Muscle of leg (tissue), 11 donors: ENCODE results near the gene ZBTB9. TPM values are rescaled to one million over a fixed set of nuclear protein-coding genes. Genes with fewer than 3 reads are reported as not detected.
A peak's percentile ranks its signal among the peaks of the same experiment; 100 is the strongest.

ENCODE experiments used
- DNase-seq: peaks from one replicate; pipeline ENCODE4 v3.0.0; 2013
- H3K27ac ChIP-seq: one replicate; pipeline ENCODE4 v1.5.1; 2013; ENCODE audit warnings: mild to moderate bottlenecking, low read length, control low read depth
- H3K27me3 ChIP-seq: one replicate; pipeline ENCODE4 v1.6.1; 2013; ENCODE audit warnings: low read length; ENCODE audit not compliant: control insufficient read depth, insufficient read depth
- H3K36me3 ChIP-seq: one replicate; pipeline ENCODE4 v1.6.1; 2013; ENCODE audit warnings: low read length; ENCODE audit not compliant: control insufficient read depth, insufficient read depth
- H3K4me1 ChIP-seq: one replicate; pipeline ENCODE4 v1.6.1; 2013; ENCODE audit warnings: low read length; ENCODE audit not compliant: control insufficient read depth, insufficient read depth
- H3K4me3 ChIP-seq: one replicate; pipeline ENCODE4 v1.5.1; 2013; ENCODE audit warnings: low read length, control low read depth
- H3K9me3 ChIP-seq: replicated peaks from 2 replicates; pipeline ENCODE4 v1.6.1; 2013; ENCODE audit warnings: low read depth, low read length; ENCODE audit not compliant: control insufficient read depth
- WGBS: methylation state at CpG from one replicate; pipeline ENCODE4 v1.1.5; 2013; ENCODE audit warnings: missing lambda C conversion rate; ENCODE audit not compliant: insufficient coverage; 5-methylcytosine and 5-hydroxymethylcytosine counted together
- polyA plus RNA-seq, 8 donors: library from polyadenylated mRNA; unstranded; fragments of 120-200 nt; gene quantifications; one replicate each; pipeline versions ENCODE4 v1.2.1 to v1.2.3, GENCODE V29; 2013; ENCODE audit warnings: inconsistent platforms in 1 of 8, low replicate concordance in 1 of 8; ENCODE audit not compliant: insufficient read length in 8 of 8, insufficient read depth in 1 of 8
- total RNA-seq: library from RNA; stranded (reverse); fragments of 120-200 nt; gene quantifications from one replicate; pipeline ENCODE4 v1.2.4, GENCODE V29; 2013

Gene ZBTB9
- total and polyA plus RNA-seq, 9 donors: 4.7 to 9.0 (median 8.0) TPM

DNA sequence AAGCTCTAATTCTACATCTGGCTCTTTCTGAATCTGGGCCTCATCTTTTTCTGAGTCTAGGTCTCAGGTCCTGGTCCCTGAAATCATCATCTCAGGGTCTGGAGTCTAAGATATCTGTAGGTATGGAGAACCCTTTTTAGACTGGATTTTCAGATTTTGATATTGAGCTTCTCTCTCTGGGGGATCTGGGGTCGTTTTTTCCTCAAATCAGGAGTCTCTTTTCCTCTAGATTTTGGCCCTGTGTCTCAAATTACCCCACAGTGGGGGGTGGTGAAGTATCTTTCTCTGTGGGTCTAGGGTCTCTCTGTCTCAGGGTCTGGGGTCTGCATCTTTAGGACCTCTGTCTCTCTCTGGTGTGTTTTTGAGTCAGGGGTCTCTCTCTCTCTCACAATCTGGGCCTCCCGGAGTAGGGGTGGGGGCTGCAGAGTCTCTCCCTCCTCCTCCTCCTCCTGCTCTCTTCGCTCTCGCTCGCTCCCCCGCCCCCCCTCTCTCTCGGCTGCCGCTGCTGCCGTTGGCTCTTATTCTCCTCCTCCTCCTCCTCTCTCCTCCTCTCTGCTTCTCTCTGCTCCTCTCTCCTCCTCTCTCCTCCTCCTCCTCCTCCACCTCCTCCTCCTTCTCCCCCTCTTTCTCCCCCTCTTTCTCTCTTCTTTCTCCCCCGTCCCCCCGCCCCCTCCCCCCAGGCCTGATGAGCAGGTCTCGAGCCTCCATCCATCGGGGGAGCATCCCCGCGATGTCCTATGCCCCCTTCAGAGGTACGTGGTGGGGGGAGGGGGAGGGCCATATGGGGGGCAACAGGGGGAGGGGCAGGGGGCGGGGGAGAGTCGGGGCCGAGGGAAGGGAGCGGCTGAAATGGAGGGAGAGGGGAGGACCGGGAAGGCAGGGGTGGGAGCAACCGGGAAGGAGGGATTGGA, 34.5 kb upstream of the ZBTB9 start, which contains the start of gene SYNGAP1:
Gene SYNGAP1, plus strand, starts transcription at position 486 of the 911 bp plus-strand sequence. Its CDS starts 200 bp downstream, at position 686.
- peaks cover 45% of the 10 kb centered on the region for H3K4me1 ChIP-seq
- no peaks in the 10 kb centered on the region for H3K9me3 ChIP-seq
- H3K36me3 ChIP-seq: peaks cover 19% of the 10 kb centered on the region
- peak within 1 kb of the TSS; percentile 30 for H3K4me3 ChIP-seq
- H3K27me3 ChIP-seq: no peaks in the 10 kb centered on the region
- peak; percentile 91 for DNase-seq
- WGBS: under 1% methylated on average over 12 of the region's 22 CpGs
- peak within 1 kb of the TSS; percentile 97 for H3K27ac ChIP-seq

DNA sequence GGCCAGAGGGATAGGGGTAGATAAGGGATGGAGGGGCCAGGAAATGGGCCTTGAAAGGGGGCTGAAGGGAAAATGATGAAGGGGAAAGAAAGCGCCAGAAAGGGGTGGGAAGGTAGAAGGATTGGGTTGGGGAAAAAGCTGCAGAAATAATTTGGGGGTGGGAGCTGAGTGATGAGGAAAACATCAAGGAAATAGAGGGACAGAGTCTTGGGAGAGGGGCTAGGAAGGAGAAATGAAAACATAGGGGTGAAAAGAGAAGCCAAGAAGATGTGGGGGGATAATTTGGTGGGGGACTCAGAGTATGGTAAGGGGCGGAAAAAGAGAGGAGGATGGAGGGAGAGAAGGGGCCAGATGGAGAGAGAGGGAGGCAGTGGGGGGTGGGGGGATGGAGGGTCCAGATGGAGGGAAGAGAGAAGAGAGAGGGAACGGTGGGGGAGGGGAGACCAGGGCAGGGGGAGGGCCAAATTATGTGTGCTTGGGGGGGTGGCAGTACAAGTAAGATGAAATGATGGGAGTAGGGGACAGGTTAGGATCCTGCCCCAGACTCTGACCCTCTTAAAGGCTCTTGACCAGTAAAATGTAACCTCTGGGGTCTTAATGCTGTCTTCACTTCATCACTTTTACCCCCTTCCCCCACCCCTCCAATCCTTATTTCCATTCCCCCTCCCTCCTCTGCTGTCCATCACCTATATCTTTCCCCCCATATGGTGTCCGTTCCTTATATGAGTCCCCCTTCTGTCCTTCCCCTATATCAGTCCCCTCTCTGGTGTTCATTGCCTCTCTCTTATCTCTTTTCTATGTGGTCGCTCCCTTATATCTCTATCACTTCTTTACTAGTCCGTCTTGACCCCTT, 33.7 kb upstream of the ZBTB9 start:
- no peak for DNase-seq
- H3K9me3 ChIP-seq: no peaks in the 10 kb centered on the region
- H3K36me3 ChIP-seq: peaks cover 10% of the 10 kb centered on the region
- H3K4me3 ChIP-seq: peak overlapping the region; percentile 30
- no peaks in the 10 kb centered on the region for H3K27me3 ChIP-seq
- H3K4me1 ChIP-seq: peaks cover 47% of the 10 kb centered on the region
- 54% methylated on average over 5 of the region's 6 CpGs for WGBS
- H3K27ac ChIP-seq: peak overlapping the region; percentile 74

DNA sequence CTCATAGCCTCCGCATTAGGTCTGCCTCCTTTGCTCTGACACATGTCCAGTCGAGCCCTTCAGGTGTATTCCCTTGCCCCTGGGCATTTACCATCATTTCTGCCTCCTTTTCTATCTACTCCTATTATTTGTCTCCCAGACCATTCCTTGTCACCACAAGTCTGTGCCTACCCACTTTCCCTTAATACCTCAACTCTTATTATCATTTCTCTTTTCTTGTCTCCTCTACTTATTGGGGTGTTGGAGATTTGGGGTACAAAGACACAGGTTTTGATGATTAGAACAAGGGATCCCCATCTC, 33.1 kb upstream of the ZBTB9 start:
- Histone ChIP-seq H3K27ac (no peak overlapping the region), H3K4me1 (peaks cover 48% of the 10 kb centered on the region), H3K9me3 (no peaks in the 10 kb centered on the region), H3K27me3 (no peaks in the 10 kb centered on the region), H3K36me3 (peaks cover 5% of the 10 kb centered on the region), H3K4me3 (no peak overlapping the region)
- DNase-seq: no peak
- WGBS: 79% methylated on average over 2 of the region's 2 CpGs

DNA sequence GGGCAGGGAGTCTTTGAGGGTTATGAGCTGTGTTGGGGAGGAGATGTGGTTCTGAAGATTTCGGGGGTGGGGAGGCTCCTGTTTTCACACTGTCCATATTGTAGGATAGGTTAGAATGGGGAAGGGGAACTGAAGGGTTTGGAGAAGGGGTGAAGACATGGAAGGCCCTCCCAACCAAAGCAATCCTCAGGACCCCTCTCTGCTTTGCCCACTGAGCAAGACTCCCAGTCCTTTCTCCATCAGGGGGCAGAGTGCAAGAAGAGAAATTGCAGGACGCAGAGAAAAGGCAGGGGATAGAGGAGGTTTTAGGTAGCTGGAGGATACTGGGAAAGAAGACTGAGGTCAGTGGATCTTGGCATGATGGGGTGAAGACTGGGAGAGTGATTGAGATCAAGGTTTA, 30.6 kb upstream of the ZBTB9 start:
- no peak overlapping the region for H3K4me3 ChIP-seq
- peaks cover 48% of the 10 kb centered on the region for H3K4me1 ChIP-seq
- no peaks in the 10 kb centered on the region for H3K9me3 ChIP-seq
- no peaks in the 10 kb centered on the region for H3K36me3 ChIP-seq
- 86% methylated on average over 1 of the region's 2 CpGs for WGBS
- no peaks in the 10 kb centered on the region for H3K27me3 ChIP-seq
- DNase-seq: no peak
- no peak overlapping the region for H3K27ac ChIP-seq

DNA sequence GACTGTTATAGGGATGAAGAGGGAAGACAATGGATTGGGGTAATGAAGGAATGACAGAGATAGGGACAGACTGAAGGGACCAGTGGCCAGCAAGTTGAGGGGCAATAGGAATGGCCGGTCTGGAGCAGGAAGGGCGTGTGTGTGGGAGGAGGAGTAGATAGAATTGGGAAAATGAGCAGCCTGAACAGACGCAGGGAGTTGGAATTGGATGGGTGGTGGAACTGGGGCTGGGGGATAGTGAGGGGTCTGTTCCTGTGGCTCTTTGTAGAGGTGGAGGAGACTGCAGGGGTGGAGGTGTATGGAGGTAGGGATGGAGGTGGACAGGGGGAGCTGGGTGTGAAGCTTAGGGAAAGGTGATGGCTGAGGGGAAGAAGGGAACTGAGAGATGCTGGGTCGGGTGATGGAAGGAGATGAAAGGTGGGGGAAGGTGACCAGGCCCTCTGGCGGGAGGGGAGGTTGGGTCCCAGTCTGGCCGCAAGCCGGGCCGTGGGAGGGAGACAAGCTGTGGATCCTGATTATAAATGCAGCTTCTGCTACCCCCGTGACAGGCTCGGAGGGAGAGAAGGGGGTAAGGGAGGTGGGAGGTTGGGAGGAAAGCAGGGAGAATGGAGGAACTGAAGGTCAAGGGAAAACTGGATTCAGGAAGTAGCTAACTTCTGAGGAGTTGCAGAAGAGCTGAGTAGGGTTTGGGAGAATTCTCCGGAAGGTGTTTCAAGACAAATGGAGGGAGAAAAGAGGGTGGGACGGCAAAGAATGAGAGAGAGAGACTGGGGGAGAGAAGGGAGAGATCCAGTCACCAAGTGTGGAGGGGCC, 29.3 kb upstream of the ZBTB9 start:
- 12% methylated on average over 12 of the region's 12 CpGs for WGBS
- Histone ChIP-seq H3K27me3 (no peaks in the 10 kb centered on the region), H3K4me3 (peak overlapping the region; percentile 58), H3K36me3 (no peaks in the 10 kb centered on the region), H3K9me3 (no peaks in the 10 kb centered on the region), H3K27ac (peak overlapping the region; percentile 96), H3K4me1 (peaks cover 45% of the 10 kb centered on the region)
- no peak for DNase-seq

DNA sequence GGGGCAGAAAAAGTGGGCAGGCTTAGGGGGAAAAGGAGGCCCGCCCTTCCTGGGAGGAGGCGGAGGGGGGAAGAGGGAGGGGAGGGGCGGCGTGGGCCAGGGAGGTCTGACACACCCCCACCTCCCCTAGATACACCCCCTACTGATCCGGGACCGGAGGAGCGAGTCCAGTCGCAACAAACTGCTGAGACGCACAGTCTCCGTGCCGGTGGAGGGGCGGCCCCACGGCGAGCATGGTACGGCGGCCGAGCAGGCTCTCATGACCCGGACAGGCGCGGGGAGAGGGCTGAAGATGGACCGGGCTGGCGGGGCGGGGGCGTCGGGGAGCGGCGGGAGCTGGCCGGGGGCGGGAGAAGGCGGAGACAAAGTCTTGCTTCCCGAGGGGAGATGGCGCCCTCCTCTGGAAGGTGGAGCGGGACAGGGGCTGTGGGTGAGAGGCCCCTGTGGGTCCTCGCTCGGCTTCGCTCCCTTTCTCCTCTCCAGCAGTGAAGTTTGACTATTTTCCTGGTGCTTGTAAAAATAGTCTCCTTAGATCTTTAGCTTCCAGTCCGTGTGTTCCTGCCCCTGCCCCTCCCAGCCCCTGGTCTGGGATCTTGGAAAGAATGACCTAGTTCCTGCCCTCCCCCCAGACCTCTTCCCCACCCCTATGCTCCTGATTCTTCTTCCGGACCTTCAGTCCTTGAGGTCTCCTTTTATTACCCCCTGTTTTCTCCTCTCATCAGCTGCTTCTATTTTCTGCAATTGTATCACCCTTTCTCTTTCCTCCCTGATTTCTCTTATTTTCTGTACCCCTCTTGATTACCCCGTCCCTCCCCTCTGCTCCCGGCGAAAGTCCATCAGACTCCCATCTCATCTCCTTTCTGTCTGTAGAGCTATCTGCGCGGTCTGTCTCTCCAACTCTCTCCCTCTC, 28.5 kb upstream of the ZBTB9 start:
- Histone ChIP-seq H3K4me3 (peak overlapping the region; percentile 58), H3K27me3 (no peaks in the 10 kb centered on the region), H3K9me3 (no peaks in the 10 kb centered on the region), H3K4me1 (peaks cover 51% of the 10 kb centered on the region), H3K36me3 (no peaks in the 10 kb centered on the region), H3K27ac (peak overlapping the region; percentile 96)
- under 1% methylated on average over 22 of the region's 43 CpGs for WGBS
- peak; percentile 94 for DNase-seq

DNA sequence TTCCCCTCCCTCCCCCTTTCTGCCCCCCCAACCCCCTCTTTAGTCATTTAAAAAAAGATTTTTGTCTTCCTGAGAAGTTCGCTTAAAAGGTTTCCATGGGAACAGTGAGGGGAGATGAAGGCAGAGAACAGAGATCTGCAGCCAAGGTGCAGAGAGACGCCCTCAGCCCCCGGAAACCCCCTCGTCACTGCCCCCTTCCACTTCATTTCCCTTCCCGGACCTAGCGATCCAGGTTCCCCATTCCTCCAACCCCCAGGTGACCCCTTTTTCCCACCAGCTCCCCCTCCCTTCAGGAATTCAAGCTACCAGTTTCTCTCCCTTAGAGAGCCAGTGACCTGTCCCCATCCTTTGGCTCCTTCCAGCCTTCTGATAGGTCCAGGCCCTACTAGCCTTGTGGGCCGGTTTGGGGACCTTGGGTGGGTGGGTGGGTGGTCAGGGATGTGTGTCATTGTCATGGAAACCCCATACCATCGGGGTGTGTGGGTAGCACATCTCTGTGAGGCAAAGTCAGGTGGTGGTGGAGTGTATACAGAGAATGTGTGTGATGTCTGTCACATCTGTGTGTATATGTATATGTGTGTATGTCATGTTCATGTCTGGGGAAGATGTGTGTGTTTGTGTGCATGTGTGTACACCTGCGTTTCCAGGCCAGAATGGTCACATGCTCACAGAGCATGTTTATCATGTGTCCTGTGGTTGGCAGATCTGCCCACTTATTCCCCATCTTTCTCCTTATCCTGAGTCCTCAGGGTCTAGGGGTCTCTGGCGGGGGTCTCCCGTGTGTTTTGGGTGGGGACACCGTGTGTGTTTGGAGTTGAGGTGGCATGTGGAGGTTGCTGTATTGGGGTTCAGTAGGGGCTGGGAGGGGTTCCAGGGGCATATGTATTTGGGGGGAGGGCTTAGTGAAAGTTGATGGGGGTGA, 27.5 kb upstream of the ZBTB9 start:
- peaks cover 59% of the 10 kb centered on the region for H3K4me1 ChIP-seq
- peak; percentile 54 for DNase-seq
- H3K4me3 ChIP-seq: peak overlapping the region; percentile 61
- no peaks in the 10 kb centered on the region for H3K9me3 ChIP-seq
- 13% methylated on average over 6 of the region's 12 CpGs for WGBS
- H3K27ac ChIP-seq: peak overlapping the region; percentile 96
- H3K36me3 ChIP-seq: no peaks in the 10 kb centered on the region
- no peaks in the 10 kb centered on the region for H3K27me3 ChIP-seq

DNA sequence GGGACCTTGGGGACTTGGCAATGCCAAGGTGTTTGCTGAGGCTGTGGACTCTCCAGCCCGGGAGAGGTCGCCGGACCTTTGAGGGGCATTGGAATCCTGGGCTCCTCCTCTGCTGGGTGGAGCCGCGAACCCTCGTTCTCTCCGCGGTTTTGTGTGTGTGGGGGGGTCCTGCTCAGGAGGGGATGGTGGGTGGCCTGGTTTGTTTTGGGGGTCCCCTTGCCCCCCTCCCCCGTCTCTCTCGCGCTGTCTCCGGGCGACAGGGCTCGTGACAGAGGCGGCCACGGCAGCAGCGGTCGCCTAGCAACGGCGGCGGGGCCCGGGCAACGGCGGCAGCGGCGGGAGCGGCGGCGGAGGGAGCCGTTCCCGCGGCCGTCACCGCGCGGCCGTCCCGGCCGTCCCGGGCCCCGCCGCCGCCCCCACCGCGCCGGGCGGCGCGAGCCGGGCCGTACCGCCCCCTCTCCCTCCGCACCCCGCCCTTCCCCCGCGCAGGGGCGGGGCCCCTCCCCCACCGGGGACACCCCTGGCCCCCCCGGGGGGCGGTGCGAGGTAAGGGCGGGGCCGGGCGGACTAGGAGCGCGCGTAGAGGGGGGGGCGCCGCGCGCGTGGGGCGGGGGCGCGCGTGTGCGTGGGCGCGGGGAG, 26.7 kb upstream of the ZBTB9 start:
- under 1% methylated on average over 26 of the region's 79 CpGs for WGBS
- Histone ChIP-seq H3K9me3 (no peaks in the 10 kb centered on the region), H3K36me3 (peaks cover 2% of the 10 kb centered on the region), H3K4me3 (peak overlapping the region; percentile 61), H3K4me1 (peaks cover 65% of the 10 kb centered on the region), H3K27ac (peak overlapping the region; percentile 96), H3K27me3 (no peaks in the 10 kb centered on the region)
- DNase-seq: peak; percentile 56
